NCI-H1436 (cell line): Measurements from ENCODE around the gene FXYD3.

Experiments
- DNase-seq: peaks from one replicate; lab custom pipeline; 2025; lab: John Stamatoyannopoulos, UW

The FXYD3 gene

DNA sequence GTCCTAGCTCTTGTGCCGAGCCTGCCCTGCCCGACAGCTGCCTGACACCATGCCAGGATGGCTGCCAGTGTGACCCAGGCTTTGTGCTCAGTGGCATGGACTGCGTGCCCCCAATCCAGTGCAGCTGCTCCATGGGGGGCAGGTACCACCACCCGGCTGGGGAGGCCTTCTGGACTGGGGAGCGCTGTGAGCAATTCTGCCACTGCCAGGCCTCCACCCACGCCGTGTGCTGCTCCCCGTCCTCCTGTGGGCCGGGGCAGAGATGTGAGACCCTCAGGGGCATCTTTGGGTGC lies 9.4 kb upstream of the FXYD3 start:
- no peak for DNase-seq

- DNase-seq, result no peak
Measured at GRCh38 chr19:35106898-35107541, 8.6 kb upstream of the FXYD3 start.

- DNase-seq, result no peak
Measured at GRCh38 chr19:35107545-35107944, 8.1 kb upstream of the FXYD3 start.

- no peak for DNase-seq
Measured at GRCh38 chr19:35108730-35109129, 6.9 kb upstream of the FXYD3 start.

GRCh38 chr19:35109395-35110112 lies 6.1 kb upstream of the FXYD3 start:
- DNase-seq, result no peak

DNA sequence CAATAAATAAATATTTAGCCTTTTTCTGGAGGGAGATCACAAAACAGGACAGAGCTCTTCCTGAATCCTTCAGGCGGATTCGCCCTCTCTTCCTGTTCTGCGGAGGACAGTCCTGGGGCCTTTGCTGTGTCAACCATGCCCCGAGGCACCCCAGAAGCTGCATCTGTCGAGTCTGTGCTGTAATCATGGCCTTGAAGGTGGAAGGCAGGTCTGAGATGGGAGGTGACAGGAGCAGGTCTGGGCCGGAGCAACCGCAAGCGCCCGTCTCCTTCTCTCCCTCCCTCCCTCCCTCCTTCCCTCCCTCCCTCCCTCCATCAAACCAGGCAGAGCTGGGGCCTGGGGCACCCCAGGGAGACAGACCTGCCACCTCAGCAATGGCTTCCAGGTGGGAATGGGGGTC lies 4.6 kb upstream of the FXYD3 start:
- no peak for DNase-seq

- DNase-seq, result no peak
Measured at GRCh38 chr19:35112995-35113688, 2.5 kb upstream of the FXYD3 start.

DNA sequence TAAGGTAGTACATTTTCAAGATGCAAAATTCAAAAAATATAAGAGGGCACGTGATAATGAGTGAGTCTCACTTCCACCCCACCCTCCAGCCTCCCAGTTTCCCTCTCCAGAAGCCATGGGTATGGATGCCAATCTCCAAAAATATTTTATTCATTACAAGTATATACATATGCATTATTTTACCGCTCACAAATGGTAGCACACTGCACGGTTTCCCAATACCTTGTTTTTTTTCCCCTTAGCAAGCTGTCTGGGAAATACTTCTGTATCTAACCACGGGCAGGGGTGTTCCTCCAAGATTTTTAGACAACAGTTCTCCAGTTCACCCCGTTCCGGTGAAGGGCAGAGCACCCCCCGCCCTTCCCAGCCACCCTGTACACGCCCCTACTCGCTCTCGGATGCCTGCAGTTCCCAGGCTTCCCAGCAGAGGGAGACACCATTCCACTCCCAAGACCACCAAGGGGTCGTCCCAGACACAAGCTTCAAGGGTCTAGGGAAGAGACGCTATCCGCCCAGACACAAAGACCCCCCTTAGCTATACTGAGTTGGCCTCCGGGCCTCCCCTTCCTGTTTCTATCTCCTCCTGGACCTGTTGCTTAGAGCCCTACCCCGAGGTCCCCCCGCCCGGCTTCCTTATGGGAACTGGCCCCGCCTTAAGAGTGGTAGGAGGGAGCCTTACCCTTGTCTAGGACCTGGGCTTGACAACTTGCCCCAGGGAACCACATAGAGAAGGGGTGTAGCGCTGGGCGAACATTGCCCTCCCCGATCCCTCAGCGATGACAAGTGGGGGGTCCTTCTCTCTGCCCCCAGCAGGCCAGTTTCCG lies 1.1 kb upstream of the FXYD3 start:
- no peak for DNase-seq

DNA sequence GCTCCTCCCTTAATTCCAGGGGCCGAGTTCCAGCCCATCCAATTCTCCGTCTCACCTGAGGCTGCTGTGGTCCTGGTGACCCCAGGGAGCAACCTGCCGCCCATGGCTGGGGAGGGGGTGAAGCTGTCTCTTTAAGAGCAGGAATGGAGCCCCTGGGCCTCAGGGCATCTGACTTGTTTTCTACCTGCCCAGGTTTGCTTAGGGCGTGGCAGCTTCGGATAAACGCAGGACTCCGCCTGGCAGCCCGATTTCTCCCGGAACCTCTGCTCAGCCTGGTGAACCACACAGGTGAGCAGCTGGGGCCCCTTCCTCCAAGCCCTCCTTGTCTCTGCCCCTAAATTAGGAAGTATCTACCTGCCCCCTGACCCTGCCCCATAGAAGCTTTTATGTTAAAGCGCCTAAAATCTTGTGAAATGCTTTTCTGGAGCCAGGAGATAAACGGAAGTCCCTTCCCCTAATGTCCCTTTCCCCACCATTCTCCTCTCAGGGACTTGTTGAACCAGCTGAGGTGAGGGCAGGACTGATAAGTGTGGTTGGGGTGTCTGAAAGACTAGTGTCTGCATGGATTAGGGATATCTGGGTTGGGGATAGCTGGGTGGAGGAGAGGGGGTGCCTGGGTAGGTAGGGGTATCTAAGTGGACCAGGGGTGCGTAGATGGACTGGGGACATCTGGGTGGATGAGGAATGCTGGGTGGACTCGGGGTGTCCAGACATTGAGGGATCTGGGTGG lies 614 bp downstream of the FXYD3 start:
- DNase-seq, result no peak

DNA sequence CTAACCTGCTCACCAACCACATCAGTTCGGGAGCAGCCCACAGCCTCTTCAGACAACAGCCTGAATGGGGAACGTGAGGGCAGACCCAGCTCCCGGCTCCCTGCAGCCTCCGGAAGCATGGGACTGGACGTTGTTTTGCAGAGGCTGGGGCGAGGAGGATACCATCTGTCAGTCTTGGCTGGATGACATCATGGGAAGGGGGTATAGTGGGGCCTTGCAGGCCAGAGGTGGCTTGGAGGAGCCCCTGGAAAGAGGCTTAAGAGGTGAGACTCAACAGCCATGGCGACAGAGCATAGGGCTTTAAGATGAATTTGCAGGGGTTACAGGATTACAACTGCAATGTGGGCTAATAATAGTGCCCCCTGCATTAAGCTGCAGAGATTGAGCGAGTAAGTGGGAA lies 1.5 kb downstream of the FXYD3 start:
- DNase-seq, result no peak

GRCh38 chr19:35117799-35118198 lies 2.2 kb downstream of the FXYD3 start:
- no peak for DNase-seq

- no peak for DNase-seq
Measured at GRCh38 chr19:35118268-35119020, 2.8 kb downstream of the FXYD3 start.

DNA sequence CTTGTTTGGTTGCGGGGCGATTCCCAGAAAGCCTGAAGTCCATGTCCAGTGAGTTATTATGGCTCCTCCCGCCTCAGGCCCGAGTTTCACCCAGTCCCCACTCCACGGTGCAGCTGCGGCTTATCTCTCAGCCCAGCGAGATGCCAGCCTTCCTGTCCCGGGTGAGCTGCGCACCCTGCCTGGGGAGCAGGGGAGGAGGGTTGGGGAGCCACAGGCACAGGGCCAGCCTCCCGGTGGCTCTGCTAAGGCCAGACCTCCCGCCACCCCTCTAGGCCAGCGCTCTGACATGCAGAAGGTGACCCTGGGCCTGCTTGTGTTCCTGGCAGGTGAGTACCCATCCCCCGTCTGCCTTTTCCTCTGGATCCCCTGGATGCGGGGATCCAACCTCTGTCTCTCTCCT lies 3.5 kb downstream of the FXYD3 start:
- no peak for DNase-seq

- no peak for DNase-seq
Measured at GRCh38 chr19:35119578-35120155, 4.0 kb downstream of the FXYD3 start.

GRCh38 chr19:35120492-35120891 lies 4.9 kb downstream of the FXYD3 start:
- DNase-seq, result no peak

- no peak for DNase-seq
Measured at GRCh38 chr19:35120898-35121297, 5.3 kb downstream of the FXYD3 start.

DNA sequence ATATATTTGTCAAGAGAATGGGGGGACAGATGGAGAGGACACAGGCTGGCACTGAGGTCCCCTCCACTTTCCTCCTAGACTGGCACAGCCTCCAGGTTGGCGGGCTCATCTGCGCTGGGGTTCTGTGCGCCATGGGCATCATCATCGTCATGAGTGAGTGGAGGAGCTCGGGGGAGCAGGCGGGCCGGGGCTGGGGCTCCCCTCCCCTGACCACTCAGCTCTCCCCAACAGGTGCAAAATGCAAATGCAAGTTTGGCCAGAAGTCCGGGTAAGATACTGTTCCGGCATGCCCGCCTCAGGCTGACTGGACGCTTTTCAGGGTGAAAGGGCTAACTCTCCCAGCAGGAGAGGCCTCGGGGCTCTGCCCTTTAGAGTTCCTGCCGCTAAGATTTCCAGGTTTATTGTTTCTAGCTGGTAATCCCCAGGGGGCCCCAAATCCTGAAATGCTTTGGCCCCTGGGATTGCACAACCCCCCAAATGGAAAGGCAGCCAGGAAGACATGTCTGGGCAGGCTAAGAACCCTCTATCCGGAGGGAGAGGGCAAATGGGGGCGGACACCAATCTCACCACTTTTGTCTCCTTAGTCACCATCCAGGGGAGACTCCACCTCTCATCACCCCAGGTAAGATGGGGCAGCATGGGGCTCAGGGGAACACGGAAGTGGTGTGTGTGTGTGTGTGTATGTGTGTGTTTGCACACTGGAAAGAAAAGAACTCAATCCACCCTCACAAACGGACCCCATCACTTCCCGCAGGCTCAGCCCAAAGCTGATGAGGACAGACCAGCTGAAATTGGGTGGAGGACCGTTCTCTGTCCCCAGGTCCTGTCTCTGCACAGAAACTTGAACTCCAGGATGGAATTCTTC lies 7.3 kb downstream of the FXYD3 start:
- no peak for DNase-seq

DNA sequence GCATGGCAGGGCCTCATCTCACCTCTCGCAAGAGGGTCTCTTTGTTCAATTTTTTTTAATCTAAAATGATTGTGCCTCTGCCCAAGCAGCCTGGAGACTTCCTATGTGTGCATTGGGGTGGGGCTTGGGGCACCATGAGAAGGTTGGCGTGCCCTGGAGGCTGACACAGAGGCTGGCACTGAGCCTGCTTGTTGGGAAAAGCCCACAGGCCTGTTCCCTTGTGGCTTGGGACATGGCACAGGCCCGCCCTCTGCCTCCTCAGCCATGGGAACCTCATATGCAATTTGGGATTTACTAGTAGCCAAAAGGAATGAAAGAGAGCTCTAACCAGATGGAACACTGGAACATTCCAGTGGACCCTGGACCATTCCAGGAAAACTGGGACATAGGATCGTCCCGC lies 8.0 kb downstream of the FXYD3 start:
- DNase-seq, result no peak

- DNase-seq, result no peak
Measured at GRCh38 chr19:35124098-35125060, 8.8 kb downstream of the FXYD3 start.
